Body of pancreas (tissue), 4 donors: Measurements from ENCODE around the gene CKAP4. TPM values are rescaled to one million over a fixed set of nuclear protein-coding genes. Genes with fewer than 3 reads are reported as not detected.

Experiments
- ATAC-seq: fragments of 150-250 bp; one replicate; pipeline ENCODE4 v1.9.1; 2016
- DNase-seq, 4 donors: peaks; one replicate each; pipeline ENCODE4 v3.0.0-alpha.2; 2019
- H3K27ac ChIP-seq, 4 donors: fragments of 200-600 bp; sonication (generic); 1 replicate in 3 of 4; 2 replicates in 1 of 4; pipeline versions ENCODE4 v1.5.1 to v1.6.1; 2016 to 2019; ENCODE audit warnings: mild to moderate bottlenecking in 1 of 4, mixed read lengths in 1 of 4, moderate library complexity in 1 of 4
- H3K27me3 ChIP-seq, 2 donors: fragments of 200-600 bp; sonication (generic); one replicate each; pipeline ENCODE4 v1.6.0; 2016; ENCODE audit warnings: mild to moderate bottlenecking in 1 of 2
- H3K36me3 ChIP-seq, 2 donors: fragments of 200-600 bp; sonication (generic); replicated peaks in 1 of 2; 2 replicates each; pipeline ENCODE4 v1.5.1; 2016; ENCODE audit warnings: low read depth in 2 of 2; ENCODE audit not compliant: insufficient read depth in 1 of 2
- H3K4me1 ChIP-seq: fragments of 200-600 bp; sonication (generic); one replicate; pipeline ENCODE4 v1.6.0; 2016
- H3K4me3 ChIP-seq, 2 donors: fragments of 200-600 bp; sonication (generic); 1 replicate in 1 of 2; 2 replicates in 1 of 2; pipeline ENCODE4 v1.5.1; 2016 to 2019
- H3K9me3 ChIP-seq, 3 donors: fragments of 200-600 bp; sonication (generic); 1 replicate in 2 of 3; 2 replicates in 1 of 3; pipeline ENCODE4 v1.5.1; 2016
- CTCF ChIP-seq, 7 experiments: fragments of 450-650 bp in 4 of 7; fragments of 200-600 bp in 3 of 7; sonication (generic) in 3 of 7; IDR thresholded peaks; one replicate each; pipeline ENCODE4 v1.5.1; 2016 to 2019; ENCODE audit warnings: antibody characterized with exemption in 7 of 7
- POLR2A ChIP-seq, 3 donors: fragments of 450-650 bp; IDR thresholded peaks; one replicate each; pipeline ENCODE4 v1.6.1; 2016; ENCODE audit warnings: antibody characterized with exemption in 3 of 3, mild to moderate bottlenecking in 2 of 3
- WGBS, 2 donors: methylation state at CpG; one replicate each; pipeline ENCODE4 v1.1.5; 2017; 5-methylcytosine and 5-hydroxymethylcytosine counted together
- intact Hi-C: fragments of 100-400 bp; cut with DNase I; formaldehyde crosslinking; loops from one replicate; pipeline ENCODE4 v1.15.1; 2023
- total RNA-seq, 2 donors: library from RNA; depleted of rRNA; stranded (reverse); fragments of >200 nt; gene quantifications; one replicate each; pipeline ENCODE4 v1.1.0, GENCODE V29; 2016

The CKAP4 gene
- total RNA-seq, 2 donors from 2014 or later: 30.6 to 36.6 TPM

DNA sequence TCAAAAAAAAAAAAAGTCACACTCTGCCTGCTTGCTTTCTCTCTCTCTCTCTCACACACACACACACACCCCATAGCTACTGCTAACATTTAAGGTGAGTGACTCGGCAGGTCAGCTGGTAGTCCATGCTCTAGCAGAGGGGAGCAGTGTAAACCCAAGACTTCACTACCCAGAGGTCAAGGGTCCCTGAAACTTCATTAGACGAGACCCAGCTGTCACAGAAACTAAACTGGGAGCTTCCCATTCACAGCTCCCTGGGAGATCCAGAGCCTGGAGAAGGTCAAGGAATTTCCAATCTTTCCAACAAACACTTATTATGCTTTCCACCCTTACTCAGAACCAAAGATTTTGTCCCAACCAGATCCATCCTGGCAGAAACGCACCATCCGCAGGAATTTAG lies 33.2 kb downstream of the CKAP4 start:
- Histone ChIP-seq H3K27me3 (no peaks in the 10 kb centered on the region), H3K4me3 (no peak overlapping the region), H3K36me3 (no peaks in the 10 kb centered on the region), H3K9me3 (peaks cover 0 to 7% (median 0%) of the 10 kb centered on the region in 3 donors), H3K27ac (no peak overlapping the region), H3K4me1 (no peaks in the 10 kb centered on the region)
- DNase-seq (no peak), ATAC-seq (no peak)
- intact Hi-C loops: no loop called here
- WGBS, 2 donors: 65 to 77% methylated on average over 4 of the region's 4 CpGs
- TF ChIP-seq CTCF (IDR thresholded peaks at IDR 0.05) (no peak), POLR2A (IDR thresholded peaks at IDR 0.05) (no peak)

- no peak for DNase-seq
- no peak for TF ChIP-seq POLR2A (IDR thresholded peaks at IDR 0.05)
These were observed 34.2 kb downstream of the CKAP4 start for GRCh38 chr12:106213662-106214061.

GRCh38 chr12:106211973-106212372 lies 35.8 kb downstream of the CKAP4 start:
- TF ChIP-seq CTCF (IDR thresholded peaks at IDR 0.05): no peak
- TF ChIP-seq POLR2A (IDR thresholded peaks at IDR 0.05): no peak
- DNase-seq: no peak
- no peak for ATAC-seq
- Histone ChIP-seq H3K4me3 (no peak overlapping the region), H3K27ac (no peak overlapping the region), H3K4me1 (no peaks in the 10 kb centered on the region), H3K9me3 (no peaks in the 10 kb centered on the region), H3K36me3 (no peaks in the 10 kb centered on the region), H3K27me3 (no peaks in the 10 kb centered on the region)
- intact Hi-C loops: no loop called here
- 57 to 63% methylated on average over 6 to 8 of the region's 8 CpGs for WGBS, 2 donors

More at GRCh38 chr12:106213662-106214061, 34.2 kb downstream of the CKAP4 start:
- Histone ChIP-seq H3K27me3 (no peaks in the 10 kb centered on the region), H3K4me1 (no peaks in the 10 kb centered on the region), H3K27ac (no peak overlapping the region), H3K36me3 (no peaks in the 10 kb centered on the region), H3K4me3 (no peak overlapping the region), H3K9me3 (peaks cover 0 to 7% (median 0%) of the 10 kb centered on the region in 3 donors)
- ATAC-seq: no peak
- intact Hi-C loops: no loop called here
- WGBS, 2 donors: 73% methylated on average over 6 of the region's 6 CpGs

DNA sequence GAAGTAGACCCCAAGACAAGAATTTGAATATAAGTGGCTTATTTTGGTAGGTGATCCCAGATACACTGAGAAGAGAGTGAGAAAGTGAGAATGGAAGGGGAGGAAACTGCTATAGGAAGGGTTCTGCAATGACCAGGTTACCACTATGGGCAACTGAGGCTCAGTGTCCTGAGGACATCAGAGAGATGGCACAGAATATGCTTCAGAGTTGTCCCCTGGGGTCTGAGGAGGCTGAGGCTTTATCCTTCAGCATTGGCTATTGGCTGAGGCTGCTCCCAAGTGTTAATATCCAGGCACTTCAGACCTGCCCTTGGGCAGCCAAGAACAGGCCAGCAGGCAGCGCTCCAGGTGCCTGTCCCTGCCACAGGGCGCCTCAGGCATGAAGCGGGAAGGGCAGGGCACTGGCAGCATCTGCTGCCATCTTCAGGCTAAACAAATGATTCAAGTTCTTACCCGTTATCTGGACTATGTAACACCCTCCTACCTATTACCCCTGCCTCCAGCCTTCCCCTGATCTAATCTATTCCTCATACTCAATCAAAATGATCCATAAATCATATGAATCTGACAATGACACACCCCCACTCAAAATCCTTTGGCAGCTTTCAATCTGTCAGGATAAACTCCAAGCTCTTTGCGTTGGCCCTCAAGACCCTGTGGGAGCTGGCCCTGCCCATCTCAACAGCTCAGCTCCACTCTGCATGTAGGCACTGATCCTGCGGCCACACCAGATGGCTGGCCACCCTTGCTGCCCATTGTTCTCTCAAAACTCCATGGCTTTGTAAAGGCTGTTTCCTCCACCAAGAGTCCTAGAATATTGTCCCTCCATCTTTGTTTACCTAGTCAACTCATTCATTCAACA lies 42.4 kb downstream of the CKAP4 start:
- TF ChIP-seq POLR2A (IDR thresholded peaks at IDR 0.05) (no peak), CTCF (IDR thresholded peaks at IDR 0.05) (peak in 4 of 7 experiments; percentile 24 to 43 (median 37))
- Histone ChIP-seq H3K4me3 (no peak overlapping the region), H3K36me3 (no peaks in the 10 kb centered on the region), H3K27ac (no peak overlapping the region), H3K4me1 (no peaks in the 10 kb centered on the region), H3K9me3 (no peaks in the 10 kb centered on the region), H3K27me3 (no peaks in the 10 kb centered on the region)
- ATAC-seq (peak; percentile 71), DNase-seq (peak; percentile 24 to 55 (median 42))
- 22 to 34% methylated on average over 6 of the region's 6 CpGs for WGBS, 2 donors
- intact Hi-C loops: no loop called here

DNA sequence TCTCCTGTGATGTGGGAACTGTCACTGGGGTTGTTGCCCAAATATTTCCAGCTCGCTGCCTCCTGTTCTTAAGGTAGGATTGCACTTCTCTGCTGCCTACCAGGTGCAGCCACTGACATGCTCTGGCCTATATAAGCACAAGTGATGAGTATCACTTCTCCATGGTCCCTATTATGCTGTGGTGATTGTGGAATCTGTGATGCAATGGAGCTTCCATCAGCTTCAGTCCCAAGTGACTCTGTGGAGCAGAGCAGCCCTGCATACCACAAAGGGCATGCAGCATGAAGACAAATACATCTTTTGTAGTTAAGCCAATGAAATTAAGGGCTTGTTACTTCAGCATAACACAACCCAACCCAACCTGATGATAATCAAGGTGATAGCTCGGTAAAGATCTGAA lies 43.5 kb downstream of the CKAP4 start:
- no peak for DNase-seq
- ATAC-seq: no peak
- Histone ChIP-seq H3K4me1 (no peaks in the 10 kb centered on the region), H3K27me3 (no peaks in the 10 kb centered on the region), H3K27ac (no peak overlapping the region), H3K36me3 (no peaks in the 10 kb centered on the region), H3K9me3 (no peaks in the 10 kb centered on the region), H3K4me3 (no peak overlapping the region)
- TF ChIP-seq CTCF (IDR thresholded peaks at IDR 0.05) (no peak), POLR2A (IDR thresholded peaks at IDR 0.05) (no peak)
- intact Hi-C loops: no loop called here
- 63 to 81% methylated on average over 2 of the region's 2 CpGs for WGBS, 2 donors
